ENCODE results near the gene CEP152.

The CEP152 gene

GRCh38 chr15:48688493-48688892 is 122.4 kb downstream of the CEP152 start:
- Histone ChIP-seq H3K9me3 (no peaks in the 10 kb centered on the region), H3K4me1 (no peaks in the 10 kb centered on the region), H3K27ac (no peak overlapping the region), H3K4me3 (no peak overlapping the region), H3K27me3 (no peaks in the 10 kb centered on the region), H3K36me3 (no peaks in the 10 kb centered on the region)
- intact Hi-C loops (cut with DNase I; ENCODE audit: low total_unique reads) = no loop called here
- TF ChIP-seq, protein P1, sequence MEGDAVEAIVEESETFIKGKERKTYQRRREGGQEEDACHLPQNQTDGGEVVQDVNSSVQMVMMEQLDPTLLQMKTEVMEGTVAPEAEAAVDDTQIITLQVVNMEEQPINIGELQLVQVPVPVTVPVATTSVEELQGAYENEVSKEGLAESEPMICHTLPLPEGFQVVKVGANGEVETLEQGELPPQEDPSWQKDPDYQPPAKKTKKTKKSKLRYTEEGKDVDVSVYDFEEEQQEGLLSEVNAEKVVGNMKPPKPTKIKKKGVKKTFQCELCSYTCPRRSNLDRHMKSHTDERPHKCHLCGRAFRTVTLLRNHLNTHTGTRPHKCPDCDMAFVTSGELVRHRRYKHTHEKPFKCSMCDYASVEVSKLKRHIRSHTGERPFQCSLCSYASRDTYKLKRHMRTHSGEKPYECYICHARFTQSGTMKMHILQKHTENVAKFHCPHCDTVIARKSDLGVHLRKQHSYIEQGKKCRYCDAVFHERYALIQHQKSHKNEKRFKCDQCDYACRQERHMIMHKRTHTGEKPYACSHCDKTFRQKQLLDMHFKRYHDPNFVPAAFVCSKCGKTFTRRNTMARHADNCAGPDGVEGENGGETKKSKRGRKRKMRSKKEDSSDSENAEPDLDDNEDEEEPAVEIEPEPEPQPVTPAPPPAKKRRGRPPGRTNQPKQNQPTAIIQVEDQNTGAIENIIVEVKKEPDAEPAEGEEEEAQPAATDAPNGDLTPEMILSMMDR (IDR thresholded peaks at IDR 0.05) = no peak
- no peak for DNase-seq

Measured in tibial artery (tissue), 4 donors.